Muscle layer of colon (tissue), 2 donors: ENCODE data around the gene AMOTL2.

ENCODE experiments used
- H3K27ac ChIP-seq: one replicate; pipeline ENCODE4 v1.7.0; 2013; ENCODE audit warnings: low read depth, mild to moderate bottlenecking, low read length, moderate library complexity
- H3K27me3 ChIP-seq, 2 donors: one replicate each; pipeline ENCODE4 v1.7.0; 2013; ENCODE audit warnings: low read length in 2 of 2, mild to moderate bottlenecking in 2 of 2; ENCODE audit not compliant: insufficient read depth in 2 of 2, control insufficient read depth in 1 of 2
- H3K36me3 ChIP-seq: one replicate; pipeline ENCODE4 v1.7.0; 2013; ENCODE audit warnings: mild to moderate bottlenecking, low read length; ENCODE audit not compliant: insufficient read depth
- H3K4me1 ChIP-seq: one replicate; pipeline ENCODE4 v1.7.0; 2013; ENCODE audit warnings: mild to moderate bottlenecking, low read length; ENCODE audit not compliant: insufficient read depth
- H3K4me3 ChIP-seq, 2 donors: one replicate each; pipeline ENCODE4 v1.7.0; 2013; ENCODE audit warnings: low read length in 2 of 2, low read depth in 1 of 2, mild to moderate bottlenecking in 1 of 2, moderate library complexity in 1 of 2
- H3K9ac ChIP-seq: one replicate; pipeline ENCODE4 v1.7.0; 2013; ENCODE audit warnings: low read length
- H3K9me3 ChIP-seq: one replicate; pipeline ENCODE4 v1.7.0; 2013; ENCODE audit warnings: mild to moderate bottlenecking, low read length
- donor health status: abdominal sarcoma.
- donor health status: Adenocarcinoma of cecum.

AMOTL2 gene

GRCh38 chr3:134363381-134363755, 10.9 kb downstream of the AMOTL2 start:
- Histone ChIP-seq H3K9me3 (no peaks in the 10 kb centered on the region), H3K9ac (peak overlapping the region; percentile 35), H3K27me3 (no peaks in the 10 kb centered on the region), H3K27ac (peak overlapping the region; percentile 88), H3K36me3 (peaks cover 90% of the 10 kb centered on the region), H3K4me1 (peaks cover 90% of the 10 kb centered on the region), H3K4me3 (peak overlapping the region in 1 of 2 donors; percentile 43)

DNA sequence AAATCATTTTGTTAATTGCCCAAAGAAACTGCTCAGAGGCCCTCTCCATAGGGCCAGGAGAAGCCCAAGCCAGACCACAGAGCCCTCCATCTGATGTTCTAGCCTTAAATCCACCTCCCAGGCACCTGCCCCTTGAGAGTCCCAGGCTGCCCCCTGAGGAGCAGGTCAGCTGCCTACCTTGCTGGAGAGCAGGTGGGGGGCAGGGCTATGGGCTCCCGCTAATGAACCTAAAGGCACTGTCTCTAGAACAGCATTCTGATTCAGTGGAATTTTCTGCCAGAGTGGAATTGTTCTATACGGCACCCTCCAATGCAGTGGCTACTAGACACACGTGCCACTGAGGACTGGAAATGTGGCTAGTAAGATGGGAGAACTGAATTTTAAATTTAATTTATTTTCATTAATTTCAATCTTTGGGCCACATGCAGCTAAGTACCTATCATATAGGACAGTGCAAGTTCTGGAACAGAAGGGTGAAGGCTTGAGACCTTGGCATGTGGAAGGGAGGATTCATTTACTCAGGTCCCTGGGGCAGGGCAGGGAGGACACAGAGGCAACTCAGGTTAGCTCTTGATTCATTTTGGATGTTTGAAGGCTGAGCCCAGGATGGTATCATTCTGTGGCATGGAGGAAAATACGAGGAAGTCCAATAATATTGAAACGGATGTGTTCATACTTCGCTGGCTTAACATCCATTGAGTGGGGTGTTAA, 11.4 kb downstream of the AMOTL2 start:
- peak overlapping the region; percentile 88 for H3K27ac ChIP-seq
- H3K9ac ChIP-seq: no peak overlapping the region
- H3K27me3 ChIP-seq: no peaks in the 10 kb centered on the region
- peaks cover 90% of the 10 kb centered on the region for H3K36me3 ChIP-seq
- H3K4me3 ChIP-seq: no peak overlapping the region
- no peaks in the 10 kb centered on the region for H3K9me3 ChIP-seq
- peaks cover 90% of the 10 kb centered on the region for H3K4me1 ChIP-seq

DNA sequence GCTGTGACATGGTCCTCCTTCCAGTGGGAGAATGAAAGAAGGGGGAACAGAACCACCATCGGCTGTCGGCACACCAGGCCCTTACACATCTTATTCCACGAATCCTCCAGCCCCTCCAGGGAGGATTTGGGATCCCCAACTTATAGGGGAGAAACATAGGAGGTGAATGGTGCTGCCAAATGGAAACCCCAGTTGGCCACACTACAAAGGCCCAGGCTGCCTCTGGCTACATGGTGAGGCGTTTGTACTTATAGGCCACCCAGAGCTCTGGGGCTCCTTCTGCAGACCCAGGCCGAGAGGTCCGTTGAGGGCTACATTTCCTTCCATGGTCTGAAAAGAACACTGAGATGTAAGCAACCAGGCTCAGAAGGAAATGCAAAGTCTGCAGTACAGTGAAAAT, 12.0 kb downstream of the AMOTL2 start:
- H3K36me3 ChIP-seq: peaks cover 91% of the 10 kb centered on the region
- H3K27me3 ChIP-seq: no peaks in the 10 kb centered on the region
- H3K9ac ChIP-seq: no peak overlapping the region
- H3K4me3 ChIP-seq: no peak overlapping the region
- peaks cover 90% of the 10 kb centered on the region for H3K4me1 ChIP-seq
- H3K27ac ChIP-seq: no peak overlapping the region
- no peaks in the 10 kb centered on the region for H3K9me3 ChIP-seq

- Histone ChIP-seq H3K9ac (no peak overlapping the region), H3K27me3 (no peaks in the 10 kb centered on the region), H3K9me3 (no peaks in the 10 kb centered on the region), H3K4me3 (no peak overlapping the region), H3K36me3 (peaks cover 91% of the 10 kb centered on the region), H3K27ac (peak overlapping the region; percentile 17), H3K4me1 (peaks cover 90% of the 10 kb centered on the region)
Measured at GRCh38 chr3:134361162-134361835, 12.9 kb downstream of the AMOTL2 start.

- H3K4me3 ChIP-seq: no peak overlapping the region
- no peak overlapping the region for H3K9ac ChIP-seq
- H3K4me1 ChIP-seq: peaks cover 82% of the 10 kb centered on the region
- peaks cover 89% of the 10 kb centered on the region for H3K36me3 ChIP-seq
- H3K27ac ChIP-seq: peak overlapping the region; percentile 50
- no peaks in the 10 kb centered on the region for H3K27me3 ChIP-seq
- H3K9me3 ChIP-seq: no peaks in the 10 kb centered on the region
Measured at GRCh38 chr3:134360046-134360445, 14.2 kb downstream of the AMOTL2 start.

DNA sequence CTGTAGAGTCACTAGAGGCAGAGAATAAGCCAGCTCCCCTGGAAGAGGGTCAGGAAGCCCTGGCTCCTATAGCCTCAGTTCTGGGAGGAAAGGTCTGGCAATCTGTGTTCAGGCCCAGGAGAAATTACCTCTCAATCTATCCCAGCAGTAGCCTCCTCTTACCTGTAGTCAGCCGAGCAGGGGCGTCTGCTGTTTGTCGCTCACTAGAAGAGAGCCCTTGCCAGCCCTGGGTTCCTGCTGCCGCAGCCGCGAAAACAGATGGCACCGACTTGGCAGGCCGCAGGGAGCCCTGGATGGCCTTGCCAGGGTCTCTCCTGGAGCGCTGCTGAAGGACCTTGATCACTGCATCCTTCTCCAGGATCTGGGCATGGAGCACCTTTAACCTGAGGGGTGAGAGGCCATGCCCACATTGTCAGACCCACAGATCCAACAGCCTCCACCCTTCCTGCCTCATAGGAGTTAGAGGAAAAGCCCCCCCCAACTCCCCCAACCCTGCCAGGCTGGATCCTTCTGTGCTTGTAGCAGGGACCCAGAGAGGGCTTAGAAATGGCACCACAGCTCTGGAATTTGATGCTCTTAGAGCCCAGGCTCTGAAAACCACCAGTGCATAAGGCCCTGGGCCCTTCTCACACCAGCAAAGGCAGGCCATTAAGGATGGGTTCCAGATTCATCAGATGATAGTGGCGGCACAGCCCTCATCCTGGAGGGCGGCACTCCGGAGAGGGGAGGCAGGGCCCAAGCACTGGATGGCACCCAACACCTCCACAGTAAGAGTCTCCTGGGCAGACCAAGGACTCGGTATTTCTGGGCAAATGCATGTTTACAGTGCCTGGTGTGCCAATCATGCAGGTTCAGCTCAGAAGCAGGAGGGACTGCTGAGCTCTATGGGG, 14.9 kb downstream of the AMOTL2 start:
- no peak overlapping the region for H3K4me3 ChIP-seq
- peaks cover 91% of the 10 kb centered on the region for H3K36me3 ChIP-seq
- H3K27me3 ChIP-seq: no peaks in the 10 kb centered on the region
- H3K4me1 ChIP-seq: peaks cover 80% of the 10 kb centered on the region
- H3K27ac ChIP-seq: peak overlapping the region; percentile 50
- H3K9me3 ChIP-seq: no peaks in the 10 kb centered on the region
- no peak overlapping the region for H3K9ac ChIP-seq

DNA sequence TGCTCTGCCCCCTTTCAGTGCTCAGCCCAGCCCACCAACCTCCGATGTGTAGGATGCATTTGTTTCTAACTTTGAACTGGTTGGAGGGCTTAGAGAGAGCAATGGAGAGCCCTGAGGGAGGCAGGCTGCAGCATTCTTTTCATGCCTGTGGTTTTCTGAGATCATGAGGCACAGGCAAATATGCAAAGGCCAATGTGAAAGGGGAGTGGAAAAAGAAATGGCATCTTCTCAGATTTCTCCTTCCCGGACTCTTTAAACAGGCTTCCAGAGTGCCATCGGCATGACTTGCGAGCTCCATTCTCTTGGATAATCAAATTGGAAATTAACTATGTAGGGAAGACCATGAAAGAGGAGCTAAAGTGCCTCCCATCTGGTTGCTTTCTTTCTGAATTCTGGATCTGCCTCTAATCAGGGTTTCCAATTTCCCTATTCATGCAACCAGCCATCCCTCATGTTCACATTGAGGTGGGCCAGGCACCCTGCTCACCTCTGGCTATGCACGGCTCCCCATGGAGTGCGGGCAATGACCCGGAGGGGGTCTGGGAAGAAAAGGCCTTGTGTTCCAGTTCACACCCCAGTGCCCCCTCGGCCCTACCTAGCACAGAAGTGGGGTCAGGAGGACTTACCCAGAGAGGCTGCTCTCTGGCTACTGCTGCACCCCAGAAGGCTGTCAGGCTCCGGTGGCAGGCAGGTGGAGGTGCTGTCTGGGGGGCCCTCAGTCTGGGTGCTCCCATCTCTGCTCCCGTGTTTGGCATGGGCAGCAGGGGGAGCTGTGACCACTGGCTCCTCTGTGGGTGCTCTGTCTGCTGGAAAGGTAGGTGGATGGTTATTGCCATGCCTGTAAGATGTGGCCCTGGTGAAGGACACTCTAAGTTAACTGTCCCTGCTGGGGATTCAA, 16.1 kb downstream of the AMOTL2 start:
- no peak overlapping the region for H3K9ac ChIP-seq
- peaks cover 90% of the 10 kb centered on the region for H3K36me3 ChIP-seq
- H3K9me3 ChIP-seq: no peaks in the 10 kb centered on the region
- peak overlapping the region; percentile 85 for H3K27ac ChIP-seq
- H3K4me1 ChIP-seq: peaks cover 84% of the 10 kb centered on the region
- no peaks in the 10 kb centered on the region for H3K27me3 ChIP-seq
- peak overlapping the region; percentile 12 to 13 for H3K4me3 ChIP-seq

DNA sequence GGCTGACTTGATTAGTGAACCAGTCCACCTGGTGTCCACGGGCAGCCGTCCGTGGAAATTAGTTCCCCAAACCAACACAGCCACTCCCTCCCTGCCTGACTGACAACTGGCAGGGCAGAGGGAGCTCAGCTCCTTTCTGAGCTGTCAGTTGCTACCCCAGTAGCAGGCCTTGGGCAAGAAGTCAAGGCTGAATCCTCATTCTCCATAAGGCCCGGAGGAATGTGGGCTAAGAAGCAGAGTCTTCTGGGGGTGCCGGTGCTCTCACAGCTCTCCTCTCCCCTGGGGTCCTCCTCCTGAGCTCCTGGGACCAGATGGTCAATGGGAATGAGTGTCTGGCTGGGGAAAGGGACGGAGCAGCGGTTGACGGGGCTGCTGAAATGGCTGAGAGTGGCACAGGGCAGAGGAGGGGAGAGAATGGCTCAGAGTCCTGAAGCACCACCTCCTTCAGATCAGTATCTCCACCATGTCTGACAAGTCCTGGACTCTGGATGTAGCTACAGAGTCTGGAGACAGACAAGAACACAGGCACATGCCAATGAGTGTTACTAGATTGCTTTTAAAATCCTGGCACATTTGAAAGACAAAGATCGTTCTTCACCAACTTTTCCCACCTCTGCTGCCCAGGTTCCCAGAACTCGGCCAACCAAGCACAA, 16.9 kb downstream of the AMOTL2 start:
- peaks cover 82% of the 10 kb centered on the region for H3K4me1 ChIP-seq
- no peak overlapping the region for H3K4me3 ChIP-seq
- no peaks in the 10 kb centered on the region for H3K9me3 ChIP-seq
- H3K9ac ChIP-seq: no peak overlapping the region
- peak overlapping the region; percentile 85 for H3K27ac ChIP-seq
- H3K36me3 ChIP-seq: peaks cover 82% of the 10 kb centered on the region
- no peaks in the 10 kb centered on the region for H3K27me3 ChIP-seq

- Histone ChIP-seq H3K4me3 (no peak overlapping the region), H3K36me3 (peaks cover 74% of the 10 kb centered on the region), H3K27me3 (no peaks in the 10 kb centered on the region), H3K9me3 (no peaks in the 10 kb centered on the region), H3K27ac (no peak overlapping the region), H3K4me1 (peaks cover 88% of the 10 kb centered on the region), H3K9ac (no peak overlapping the region)
Measured at GRCh38 chr3:134356411-134357040, 17.7 kb downstream of the AMOTL2 start.

DNA sequence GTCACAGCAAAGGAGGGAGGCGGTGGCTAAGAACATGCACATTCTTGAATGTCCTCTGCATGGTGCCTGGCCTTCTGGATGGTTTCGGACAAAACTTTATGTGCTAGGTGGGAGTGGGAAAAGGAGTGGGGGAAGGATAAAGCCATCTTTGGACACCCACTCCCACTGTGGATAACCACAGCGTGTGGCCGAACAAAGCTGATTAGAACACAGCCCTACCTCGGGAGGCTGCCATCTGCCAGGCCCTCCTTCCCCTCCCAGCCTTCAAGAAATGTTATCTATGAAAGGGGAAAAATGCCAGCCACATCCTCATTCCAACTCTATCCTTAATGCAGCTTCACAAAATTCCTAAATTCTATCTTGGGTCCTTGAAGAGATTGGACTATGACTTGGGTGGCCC, 18.8 kb downstream of the AMOTL2 start:
- H3K36me3 ChIP-seq: peaks cover 63% of the 10 kb centered on the region
- H3K9me3 ChIP-seq: no peaks in the 10 kb centered on the region
- no peak overlapping the region for H3K4me3 ChIP-seq
- H3K4me1 ChIP-seq: peaks cover 88% of the 10 kb centered on the region
- no peak overlapping the region for H3K9ac ChIP-seq
- no peak overlapping the region for H3K27ac ChIP-seq
- no peaks in the 10 kb centered on the region for H3K27me3 ChIP-seq
